Measurements from ENCODE around the gene FOXD4.
"Not testable (repeated sequence)": the region's sequence is repeated elsewhere in the genome, so short reads cannot be mapped to it uniquely, and the experiment has no call there.

FOXD4 gene

DNA sequence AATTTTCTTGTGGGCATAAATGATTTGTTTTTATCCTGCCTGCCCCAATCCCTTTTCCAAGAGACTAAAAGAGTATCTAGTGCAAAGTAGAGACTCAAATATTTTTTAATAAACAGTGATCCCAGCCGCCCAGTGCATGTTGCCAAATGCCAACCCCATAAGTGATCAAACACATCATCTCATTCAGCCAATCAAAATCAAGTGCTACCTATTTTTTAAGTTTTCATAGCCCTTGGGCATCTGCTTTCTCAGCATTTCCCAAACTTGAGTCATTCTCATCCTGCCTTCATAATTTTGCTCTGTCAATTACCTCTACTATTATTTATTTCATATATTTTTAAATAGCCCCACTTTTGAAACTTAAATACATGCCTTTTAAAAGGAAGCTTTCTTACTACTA lies 27.4 kb downstream of the FOXD4 start:
- not testable (repeated sequence) for DNase-seq

DNA sequence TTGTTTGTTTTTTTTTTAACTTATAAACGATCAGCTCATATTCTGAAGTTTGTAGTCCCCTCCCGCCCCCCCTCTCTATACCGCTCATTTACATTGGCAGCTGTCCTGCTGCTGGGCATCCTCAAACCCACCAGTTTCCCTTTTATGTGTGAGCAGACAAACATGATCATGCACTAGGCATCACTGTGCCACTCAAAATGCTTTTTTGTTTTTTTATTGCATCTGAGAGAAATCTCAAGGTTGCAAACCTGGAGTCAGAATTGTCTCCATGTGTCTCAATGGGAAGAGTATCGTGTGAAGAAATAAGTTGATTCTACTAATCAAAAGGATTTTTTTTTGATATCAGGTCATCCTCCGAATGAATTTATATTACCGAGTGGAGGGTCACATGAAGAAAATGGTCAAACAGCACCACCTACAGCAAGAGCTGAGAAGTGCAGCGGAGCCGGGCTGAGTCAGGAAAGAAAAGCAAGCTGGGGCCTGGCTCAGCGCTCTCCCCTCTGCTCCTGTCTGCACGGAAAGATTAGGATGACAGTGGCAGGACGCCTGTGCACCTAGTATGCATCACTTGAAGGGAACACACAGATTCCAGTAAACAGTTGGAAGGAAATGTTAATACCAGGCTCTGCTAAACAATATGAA lies 29.7 kb downstream of the FOXD4 start:
- DNase-seq = not testable (repeated sequence)

DNA sequence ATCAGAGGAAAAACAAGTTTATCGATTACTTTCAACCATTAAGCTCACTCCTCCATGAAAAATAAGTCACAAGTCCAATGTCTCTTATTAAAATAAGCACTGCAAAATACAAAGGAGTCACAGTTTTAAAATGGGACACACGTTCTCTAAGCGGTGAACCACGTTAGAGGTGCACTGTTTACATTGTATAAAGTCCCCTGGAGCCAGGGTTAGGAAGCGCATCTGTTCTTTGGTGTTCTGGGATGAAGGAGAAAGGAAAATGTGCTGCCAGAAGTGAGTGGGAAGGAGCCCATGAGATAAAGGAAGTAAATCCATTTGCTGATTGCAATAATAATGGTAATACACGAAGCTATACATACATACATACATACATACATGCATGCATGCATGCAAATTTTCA lies 30.4 kb downstream of the FOXD4 start:
- not testable (repeated sequence) for DNase-seq

DNA sequence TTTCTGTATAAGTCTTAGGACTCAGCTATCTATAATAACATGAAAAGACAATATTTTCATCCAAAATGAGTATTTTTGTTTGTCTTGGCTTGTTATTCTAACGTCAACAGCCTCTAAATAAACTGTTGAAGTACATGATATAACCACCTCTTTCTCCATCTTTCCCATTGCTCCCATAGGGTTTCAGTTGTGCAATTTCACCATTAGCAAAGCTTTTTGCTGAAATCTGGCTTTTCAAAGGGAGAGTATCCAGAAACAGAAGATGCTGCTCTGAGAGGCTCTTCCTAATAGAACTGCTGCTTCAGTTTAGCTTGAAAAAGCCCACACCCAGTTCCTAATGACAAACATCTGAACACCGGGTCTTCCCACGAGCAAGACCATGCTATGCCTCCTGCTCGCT lies 31.1 kb downstream of the FOXD4 start:
- not testable (repeated sequence) for DNase-seq

DNA sequence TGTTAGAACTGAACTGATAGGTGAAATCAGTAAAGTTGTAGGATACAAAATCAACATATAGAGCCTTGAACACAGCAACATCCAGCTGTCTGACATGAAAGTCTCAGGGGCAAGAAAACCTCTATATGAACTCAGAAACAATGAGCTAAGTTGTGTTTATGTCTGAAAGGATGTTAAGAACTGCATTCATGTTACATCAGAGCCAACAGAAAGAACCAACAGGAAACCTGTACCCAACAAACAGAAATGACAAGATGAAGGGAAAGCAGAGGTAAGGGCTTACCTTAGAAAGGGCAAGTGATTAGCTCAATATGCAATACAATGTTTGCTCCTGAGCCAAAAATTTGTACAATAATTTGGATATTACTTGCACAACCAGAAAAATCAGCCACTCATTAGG lies 31.5 kb downstream of the FOXD4 start:
- not testable (repeated sequence) for DNase-seq

DNA sequence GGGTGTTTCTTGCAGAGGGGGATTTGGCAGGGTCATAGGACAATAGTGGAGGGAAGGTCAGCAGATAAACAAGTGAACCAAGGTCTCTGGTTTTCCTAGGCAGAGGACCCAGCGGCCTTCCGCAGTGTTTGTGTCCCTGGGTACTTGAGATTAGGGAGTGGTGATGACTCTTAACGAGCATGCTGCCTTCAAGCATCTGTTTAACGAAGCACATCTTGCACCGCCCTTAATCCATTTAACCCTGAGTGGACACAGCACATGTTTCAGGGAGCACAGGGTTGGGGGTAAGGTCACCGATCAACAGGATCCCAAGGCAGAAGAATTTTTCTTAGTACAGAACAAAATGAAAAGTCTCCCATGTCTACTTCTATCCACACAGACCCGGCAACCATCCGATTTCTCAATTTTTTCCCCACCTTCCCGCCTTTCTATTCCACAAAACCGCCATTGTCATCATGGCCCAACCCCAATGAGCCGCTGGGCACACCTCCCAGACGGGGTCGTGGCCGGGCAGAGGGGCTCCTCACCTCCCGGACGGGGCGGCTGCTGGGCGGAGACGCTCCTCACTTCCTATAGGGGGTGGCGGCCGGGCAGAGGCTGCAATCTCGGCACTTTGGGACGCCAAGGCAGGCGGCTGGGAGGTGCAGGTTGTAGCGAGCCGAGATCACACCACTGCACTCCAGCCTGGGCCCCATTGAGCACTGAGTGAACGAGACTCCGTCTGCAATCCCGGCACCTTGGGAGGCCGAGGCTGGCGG lies 35.1 kb downstream of the FOXD4 start:
- DNase-seq = not testable (repeated sequence)

DNA sequence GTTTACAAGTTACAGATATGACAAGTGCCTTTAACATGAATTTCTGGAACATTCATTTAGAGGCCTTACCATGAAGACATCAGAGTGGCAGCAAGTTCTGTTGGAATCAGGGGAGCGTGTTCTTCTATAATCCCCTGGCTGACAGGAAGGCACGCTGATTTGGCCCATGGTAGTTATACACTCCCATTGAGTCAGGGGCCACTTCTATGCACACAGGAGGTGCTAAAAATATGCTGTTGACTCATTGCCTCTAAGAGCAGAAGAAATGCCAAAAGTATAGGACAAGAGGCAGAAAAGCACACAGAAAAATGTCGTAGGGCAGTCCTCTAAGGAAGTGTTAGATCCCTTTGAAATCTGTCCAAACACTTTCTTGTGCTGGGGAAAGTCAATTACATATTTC lies 39.9 kb downstream of the FOXD4 start:
- not testable (repeated sequence) for DNase-seq

DNA sequence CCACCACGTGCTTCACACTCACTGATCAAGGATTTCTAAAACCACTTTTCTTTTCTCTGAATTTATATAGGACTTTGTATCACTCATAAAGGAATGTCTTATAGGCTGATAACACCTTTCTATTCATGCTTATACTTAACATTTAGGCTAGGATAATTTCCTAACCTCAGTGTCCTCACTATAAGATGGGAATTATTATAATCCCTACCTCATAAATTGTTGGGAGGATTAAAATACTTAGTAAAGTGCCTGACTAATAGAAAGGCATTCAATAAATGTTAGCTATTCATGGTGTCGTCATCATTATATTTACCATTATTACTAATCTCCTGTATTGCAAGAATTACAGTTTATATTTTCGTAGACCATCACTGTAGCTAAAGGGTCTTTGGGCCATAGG lies 41.8 kb downstream of the FOXD4 start:
- DNase-seq = not testable (repeated sequence)

DNA sequence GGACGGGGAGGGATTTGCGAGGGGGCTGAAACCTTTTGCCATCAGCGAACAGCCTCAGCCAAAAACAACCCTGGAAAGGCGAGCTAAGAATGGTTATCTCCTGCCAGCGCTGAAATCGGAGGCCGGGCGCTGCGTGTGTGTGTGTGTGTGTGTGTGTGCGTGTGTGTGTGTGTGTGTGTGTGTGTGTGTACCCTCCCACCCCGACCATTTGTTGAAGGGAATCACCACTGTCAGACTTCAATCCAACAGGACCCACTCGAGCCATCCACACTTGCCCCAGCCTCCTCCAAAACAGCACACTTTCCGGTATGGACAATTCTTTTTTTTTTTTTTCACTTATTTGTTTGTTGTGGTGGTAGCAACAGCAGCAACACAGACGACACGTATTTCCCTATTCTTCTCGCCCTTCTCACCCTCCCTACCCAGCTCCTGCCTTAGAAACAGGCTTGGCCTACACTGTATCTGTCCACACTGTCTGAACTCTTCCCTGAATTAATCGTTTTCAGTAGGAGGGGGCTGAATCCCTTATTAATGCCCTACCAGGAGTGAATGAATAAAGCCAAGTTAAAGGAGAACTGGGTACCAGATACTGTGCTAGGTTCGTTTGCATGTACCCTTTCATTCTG lies 44.2 kb downstream of the FOXD4 start:
- DNase-seq = not testable (repeated sequence)

DNA sequence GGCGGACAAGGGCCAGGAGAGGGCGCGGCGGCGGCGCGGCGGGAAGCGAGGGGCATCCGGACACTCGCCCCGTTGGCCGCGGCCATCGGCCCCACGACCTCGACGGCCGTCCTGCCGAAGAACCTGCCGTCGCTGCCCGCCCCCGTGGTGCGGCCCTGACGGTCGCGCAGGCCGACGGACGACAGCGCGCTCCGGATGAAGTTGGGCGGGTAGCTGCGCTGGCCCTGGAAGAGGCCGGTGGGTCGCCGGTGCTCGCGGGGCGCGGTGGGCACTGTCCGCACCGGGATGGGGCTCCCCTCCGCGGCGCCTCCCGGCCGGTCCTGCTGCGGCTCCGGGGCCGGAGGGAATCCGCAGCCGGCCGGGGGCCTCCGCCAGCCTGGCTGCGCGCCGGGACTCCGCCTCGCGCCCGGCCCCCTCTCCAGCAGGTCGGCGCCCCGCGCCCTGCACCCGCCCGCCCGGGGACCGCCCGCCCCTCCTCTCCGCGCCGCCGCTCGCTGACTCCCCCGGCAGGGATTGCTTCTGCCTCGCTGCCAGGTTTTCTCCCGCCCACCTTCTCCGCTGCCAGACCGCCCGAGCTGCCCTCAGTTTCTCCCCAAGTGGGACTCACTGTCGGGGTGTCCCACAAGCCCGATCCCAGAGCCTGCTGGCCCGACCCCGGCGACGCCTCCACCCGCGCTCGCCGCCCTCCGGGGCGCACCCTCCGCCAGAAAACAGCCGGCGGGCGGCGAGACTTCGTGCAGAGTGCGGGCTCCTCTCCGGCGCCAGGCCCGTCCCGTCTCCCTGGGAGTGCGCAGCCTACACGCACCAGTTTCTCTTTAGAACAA lies 44.9 kb downstream of the FOXD4 start:
- peak; percentile 2 to 7 for DNase-seq

Data from stimulated activated CD4-positive, alpha-beta T cell treated with anti-CD3 and anti-CD28 coated beads, Interleukin-4, amount 100 ng/mL, for 4 hours (primary cell).